ENCODE measurements around the gene GRIK4. TPM values are rescaled to one million over a fixed set of nuclear protein-coding genes. Genes with fewer than 3 reads are reported as not detected.

The GRIK4 gene
- total and polyA plus RNA-seq, 9 of the 15 experiments (the other 6 are each of a cell fraction or from before 2014, with no cell fraction given), result not detected

- TF ChIP-seq, protein P1, sequence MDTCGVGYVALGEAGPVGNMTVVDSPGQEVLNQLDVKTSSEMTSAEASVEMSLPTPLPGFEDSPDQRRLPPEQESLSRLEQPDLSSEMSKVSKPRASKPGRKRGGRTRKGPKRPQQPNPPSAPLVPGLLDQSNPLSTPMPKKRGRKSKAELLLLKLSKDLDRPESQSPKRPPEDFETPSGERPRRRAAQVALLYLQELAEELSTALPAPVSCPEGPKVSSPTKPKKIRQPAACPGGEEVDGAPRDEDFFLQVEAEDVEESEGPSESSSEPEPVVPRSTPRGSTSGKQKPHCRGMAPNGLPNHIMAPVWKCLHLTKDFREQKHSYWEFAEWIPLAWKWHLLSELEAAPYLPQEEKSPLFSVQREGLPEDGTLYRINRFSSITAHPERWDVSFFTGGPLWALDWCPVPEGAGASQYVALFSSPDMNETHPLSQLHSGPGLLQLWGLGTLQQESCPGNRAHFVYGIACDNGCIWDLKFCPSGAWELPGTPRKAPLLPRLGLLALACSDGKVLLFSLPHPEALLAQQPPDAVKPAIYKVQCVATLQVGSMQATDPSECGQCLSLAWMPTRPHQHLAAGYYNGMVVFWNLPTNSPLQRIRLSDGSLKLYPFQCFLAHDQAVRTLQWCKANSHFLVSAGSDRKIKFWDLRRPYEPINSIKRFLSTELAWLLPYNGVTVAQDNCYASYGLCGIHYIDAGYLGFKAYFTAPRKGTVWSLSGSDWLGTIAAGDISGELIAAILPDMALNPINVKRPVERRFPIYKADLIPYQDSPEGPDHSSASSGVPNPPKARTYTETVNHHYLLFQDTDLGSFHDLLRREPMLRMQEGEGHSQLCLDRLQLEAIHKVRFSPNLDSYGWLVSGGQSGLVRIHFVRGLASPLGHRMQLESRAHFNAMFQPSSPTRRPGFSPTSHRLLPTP (IDR thresholded peaks at IDR 0.05; ENCODE audit: borderline replicate concordance, extremely low read depth, insufficient read length), result no peak
- no peak for TF ChIP-seq NR4A1 (CRISPR knock-in tag; IDR thresholded peaks at IDR 0.05)
- TF ChIP-seq NR4A1 (tag; IDR thresholded peaks at IDR 0.05), result no peak
- TF ChIP-seq NFXL1 (CRISPR knock-in tag; IDR thresholded peaks at IDR 0.05), result no peak
- TF ChIP-seq ELK1 (CRISPR knock-in tag; IDR thresholded peaks at IDR 0.05), result no peak
- TF ChIP-seq, protein P2, sequence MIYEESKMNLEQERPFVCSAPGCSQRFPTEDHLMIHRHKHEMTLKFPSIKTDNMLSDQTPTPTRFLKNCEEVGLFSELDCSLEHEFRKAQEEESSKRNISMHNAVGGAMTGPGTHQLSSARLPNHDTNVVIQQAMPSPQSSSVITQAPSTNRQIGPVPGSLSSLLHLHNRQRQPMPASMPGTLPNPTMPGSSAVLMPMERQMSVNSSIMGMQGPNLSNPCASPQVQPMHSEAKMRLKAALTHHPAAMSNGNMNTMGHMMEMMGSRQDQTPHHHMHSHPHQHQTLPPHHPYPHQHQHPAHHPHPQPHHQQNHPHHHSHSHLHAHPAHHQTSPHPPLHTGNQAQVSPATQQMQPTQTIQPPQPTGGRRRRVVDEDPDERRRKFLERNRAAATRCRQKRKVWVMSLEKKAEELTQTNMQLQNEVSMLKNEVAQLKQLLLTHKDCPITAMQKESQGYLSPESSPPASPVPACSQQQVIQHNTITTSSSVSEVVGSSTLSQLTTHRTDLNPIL (CRISPR knock-in tag; IDR thresholded peaks at IDR 0.05), result no peak
- TF ChIP-seq RBM14 (IDR thresholded peaks at IDR 0.05; ENCODE audit: borderline replicate concordance, insufficient read depth, low read depth, low read length), result no peak
- TF ChIP-seq MXI1 (IDR thresholded peaks at IDR 0.05; ENCODE audit: low read depth, low read length), result no peak
- TF ChIP-seq SMAD4 (CRISPR knock-in tag; conservative IDR thresholded peaks at IDR 0.05), result no peak
- no peak for TF ChIP-seq ZNF695 (CRISPR knock-in tag; IDR thresholded peaks at IDR 0.05)
Observed at GRCh38 chr11:120594746-120595145, 83.2 kb downstream of the GRIK4 start (continued).

Data from K562 (cell line).